BJ (cell line): ENCODE measurements around the gene LYRM4. TPM values are rescaled to one million over a fixed set of nuclear protein-coding genes. Genes with fewer than 3 reads are reported as not detected.

ENCODE experiments used
- CTCF ChIA-PET: fragments of 350-600 bp; formaldehyde crosslinking; extraction: SDS; loops from one replicate; lab custom pipeline; 2021; ENCODE audit warnings: antibody characterized with exemption, inconsistent platforms; lab: Yijun Ruan, JAX
- POLR2A ChIA-PET: fragments of 300-600 bp; sonication (Branson Sonifier 250); formaldehyde crosslinking; extraction: SDS; loops from one replicate; lab custom pipeline; 2021; ENCODE audit warnings: antibody characterized with exemption; lab: Charles Lee
- DNase-seq: peaks from one replicate; pipeline ENCODE4 v3.0.0-alpha.2; 2011; ENCODE audit warnings: low read depth
- H3K27me3 ChIP-seq: 2 replicates; pipeline ENCODE4 v1.6.0; 2011; ENCODE audit warnings: low read length; ENCODE audit not compliant: control insufficient read depth, insufficient read depth
- H3K36me3 ChIP-seq: 2 replicates; pipeline ENCODE4 v1.5.1; 2011; ENCODE audit warnings: low read length; ENCODE audit not compliant: control insufficient read depth, insufficient read depth
- H3K4me3 ChIP-seq: 2 replicates; pipeline ENCODE4 v1.5.1; 2011; ENCODE audit warnings: low read depth, mild to moderate bottlenecking, control low read depth, low read length
- polyA plus RNA-seq: library from polyadenylated mRNA; depleted of rRNA; stranded (reverse); fragments of >200 nt; gene quantifications from 2 replicates; pipeline ENCODE4 v1.2.3, GENCODE V29; 2011
- TF ChIP-seq, protein P1 (sequence below): IDR thresholded peaks from 2 replicates; pipeline ENCODE4 v1.5.1; 2011; ENCODE audit warnings: low read depth, mild to moderate bottlenecking, control low read depth, inconsistent platforms, low read length, moderate library complexity; ENCODE audit not compliant: insufficient read depth

The LYRM4 gene
- polyA plus RNA-seq, 1 experiment, result 29.0 TPM

- Histone ChIP-seq H3K4me3 (no peak overlapping the region), H3K27me3 (no peaks in the 10 kb centered on the region), H3K36me3 (no peaks in the 10 kb centered on the region)
- TF ChIP-seq, protein P1, sequence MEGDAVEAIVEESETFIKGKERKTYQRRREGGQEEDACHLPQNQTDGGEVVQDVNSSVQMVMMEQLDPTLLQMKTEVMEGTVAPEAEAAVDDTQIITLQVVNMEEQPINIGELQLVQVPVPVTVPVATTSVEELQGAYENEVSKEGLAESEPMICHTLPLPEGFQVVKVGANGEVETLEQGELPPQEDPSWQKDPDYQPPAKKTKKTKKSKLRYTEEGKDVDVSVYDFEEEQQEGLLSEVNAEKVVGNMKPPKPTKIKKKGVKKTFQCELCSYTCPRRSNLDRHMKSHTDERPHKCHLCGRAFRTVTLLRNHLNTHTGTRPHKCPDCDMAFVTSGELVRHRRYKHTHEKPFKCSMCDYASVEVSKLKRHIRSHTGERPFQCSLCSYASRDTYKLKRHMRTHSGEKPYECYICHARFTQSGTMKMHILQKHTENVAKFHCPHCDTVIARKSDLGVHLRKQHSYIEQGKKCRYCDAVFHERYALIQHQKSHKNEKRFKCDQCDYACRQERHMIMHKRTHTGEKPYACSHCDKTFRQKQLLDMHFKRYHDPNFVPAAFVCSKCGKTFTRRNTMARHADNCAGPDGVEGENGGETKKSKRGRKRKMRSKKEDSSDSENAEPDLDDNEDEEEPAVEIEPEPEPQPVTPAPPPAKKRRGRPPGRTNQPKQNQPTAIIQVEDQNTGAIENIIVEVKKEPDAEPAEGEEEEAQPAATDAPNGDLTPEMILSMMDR, result no peak
- CTCF ChIA-PET, result interaction anchor here (1.0 to 2.5 kb wide), 4 partner anchors 8 to 228 kb away, joined by 3 to 16 read pairs (median 3); no protein-coding TSS in a partner anchor
- no peak for DNase-seq
- POLR2A ChIA-PET, result no interaction called here
Observed at GRCh38 chr6:5151360-5151954, 109.3 kb downstream of the LYRM4 start.

- TF ChIP-seq, protein P1, result no peak
- POLR2A ChIA-PET, result no interaction called here
- no peak for DNase-seq
- no peaks in the 10 kb centered on the region for H3K36me3 ChIP-seq
- no peaks in the 10 kb centered on the region for H3K27me3 ChIP-seq
- CTCF ChIA-PET, result interaction anchor here (0.7 to 1.0 kb wide), 2 partner anchors 88 to 252 kb away, joined by 3 read pairs; no protein-coding TSS in a partner anchor
- H3K4me3 ChIP-seq, result no peak overlapping the region
Observed at GRCh38 chr6:5150551-5151075, 110.1 kb downstream of the LYRM4 start.

DNA sequence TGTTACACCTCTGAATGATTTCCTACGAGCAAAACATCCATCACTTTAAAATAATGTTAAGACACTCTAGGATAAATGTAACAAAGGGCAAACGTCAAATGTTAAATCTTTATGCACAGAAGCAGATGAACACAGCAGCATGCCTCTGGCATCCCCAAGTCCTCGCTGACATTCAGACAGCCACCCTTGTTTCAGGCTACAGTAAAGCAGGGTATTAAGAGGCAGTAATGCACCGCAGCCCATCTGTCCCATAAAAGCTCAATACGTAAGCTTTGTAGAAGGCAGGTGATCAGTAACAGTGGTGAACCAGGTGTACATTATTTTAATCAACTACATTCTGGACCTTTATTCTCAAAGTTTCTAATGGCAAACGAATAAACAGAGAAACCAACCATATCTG is 110.9 kb downstream of the LYRM4 start:
- H3K27me3 ChIP-seq, result no peaks in the 10 kb centered on the region
- no peak overlapping the region for H3K4me3 ChIP-seq
- TF ChIP-seq, protein P1, result no peak
- POLR2A ChIA-PET, result no interaction called here
- CTCF ChIA-PET, result interaction anchor here (1.4 kb wide), 1 partner anchor 64 kb away, joined by 4 read pairs; no protein-coding TSS in a partner anchor
- no peak for DNase-seq
- H3K36me3 ChIP-seq, result no peaks in the 10 kb centered on the region

DNA sequence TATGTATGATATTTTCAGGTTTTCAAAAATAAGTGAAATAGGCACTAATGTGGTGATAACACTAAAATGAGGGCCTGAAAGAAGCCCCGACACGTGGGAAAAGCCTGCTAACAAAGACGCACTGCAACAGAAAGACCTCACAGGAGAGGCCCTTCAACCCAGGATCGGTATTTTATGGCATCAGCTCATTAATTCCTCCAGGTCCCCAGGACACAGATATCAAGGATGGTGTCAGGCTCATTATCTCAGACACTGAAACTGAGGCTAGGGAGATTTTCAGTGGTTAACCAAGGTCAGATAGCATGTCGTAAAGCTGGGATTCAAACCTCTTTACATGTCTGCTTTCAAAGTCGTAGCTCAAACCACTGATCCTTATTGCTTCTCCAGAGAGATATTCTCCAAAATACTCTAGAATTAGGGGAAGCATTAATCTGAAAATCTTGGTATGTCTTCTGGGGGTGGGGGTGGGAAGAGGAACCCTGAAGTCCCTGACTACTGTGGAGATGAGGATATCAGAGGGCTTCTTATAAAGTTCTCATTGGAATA is 111.5 kb downstream of the LYRM4 start:
- DNase-seq, result no peak
- Histone ChIP-seq H3K27me3 (no peaks in the 10 kb centered on the region), H3K36me3 (no peaks in the 10 kb centered on the region), H3K4me3 (no peak overlapping the region)
- ChIA-PET POLR2A (no interaction called here), CTCF (interaction anchor here (0.6 to 1.4 kb wide), 2 partner anchors 65 to 193 kb away, joined by 3 to 4 read pairs; no protein-coding TSS in a partner anchor)
- TF ChIP-seq, protein P1, result no peak

DNA sequence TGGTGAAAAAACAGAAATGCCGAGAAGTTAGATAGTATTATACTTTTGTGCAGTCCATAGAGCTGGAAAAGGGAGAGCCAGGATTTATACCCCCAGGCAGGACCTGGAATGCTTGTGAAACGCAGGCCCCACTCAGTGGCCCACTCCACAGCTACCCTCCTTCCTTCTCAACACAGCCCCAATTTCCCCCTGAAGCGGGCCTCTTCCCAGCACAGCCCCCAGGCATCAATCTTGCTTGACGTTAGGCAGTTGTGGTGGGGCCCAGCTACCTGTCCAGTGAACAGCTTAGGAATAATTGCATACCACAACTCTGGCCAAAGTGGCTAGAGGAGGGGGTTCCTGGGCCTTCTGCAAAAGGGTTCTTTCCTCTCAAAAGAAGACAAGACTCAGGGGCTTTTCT is 114.4 kb downstream of the LYRM4 start:
- ChIA-PET POLR2A (no interaction called here), CTCF (interaction anchor here (1.0 to 1.3 kb wide), 4 partner anchors 66 to 257 kb away, joined by 3 to 5 read pairs (median 3); no protein-coding TSS in a partner anchor)

More for the DNA sequence above, 114.4 kb downstream of the LYRM4 start:
- DNase-seq, result no peak
- H3K4me3 ChIP-seq, result no peak overlapping the region
- TF ChIP-seq, protein P1, result no peak
- no peaks in the 10 kb centered on the region for H3K36me3 ChIP-seq
- H3K27me3 ChIP-seq, result no peaks in the 10 kb centered on the region
